ENCODE data around the gene LAIR2. TPM values are rescaled to one million over a fixed set of nuclear protein-coding genes. Genes with fewer than 3 reads are reported as not detected.

The LAIR2 gene
- total and polyA plus RNA-seq, 2 of the 13 experiments (the other 11 are each of a cell fraction or from before 2014, with no cell fraction given) = 1.3 to 1.9 TPM

GRCh38 chr19:54462655-54463530, 39.7 kb upstream of the LAIR2 start (continued):
- TF ChIP-seq CHCHD3 (CRISPR knock-in tag; IDR thresholded peaks at IDR 0.05) (0 out of 2 replicates have a peak, but pooled peaks have one; percentile 79), TOE1 (CRISPR knock-in tag; IDR thresholded peaks at IDR 0.05) (no peak), ATF1 (CRISPR knock-in tag; IDR thresholded peaks at IDR 0.05) (no peak), MAF1 (CRISPR knock-in tag; IDR thresholded peaks at IDR 0.05; ENCODE audit: borderline replicate concordance) (peak; percentile 63; the same call in 1 of the 2 replicates), GPBP1L1 (CRISPR knock-in tag; IDR thresholded peaks at IDR 0.05) (no peak), FOXO1 (CRISPR knock-in tag; IDR thresholded peaks at IDR 0.05) (no peak), CENPBD1 (CRISPR knock-in tag; IDR thresholded peaks at IDR 0.05; ENCODE audit: borderline replicate concordance, low read depth) (no peak), ZSCAN22 (CRISPR knock-in tag; IDR thresholded peaks at IDR 0.05) (no peak), ZNF619 (CRISPR knock-in tag; IDR thresholded peaks at IDR 0.05) (no peak), RBAK (CRISPR knock-in tag; IDR thresholded peaks at IDR 0.05) (no peak), SNAPC4 (CRISPR knock-in tag; IDR thresholded peaks at IDR 0.05) (no peak), ZBTB25 (CRISPR knock-in tag; IDR thresholded peaks at IDR 0.05) (no peak), ZZZ3 (CRISPR knock-in tag; IDR thresholded peaks at IDR 0.05; ENCODE audit: borderline replicate concordance) (no peak), CENPT (CRISPR knock-in tag; IDR thresholded peaks at IDR 0.05; ENCODE audit: low read depth) (no peak; the same call in 1 of the 2 replicates), ZNF496 (CRISPR knock-in tag; IDR thresholded peaks at IDR 0.05; ENCODE audit: insufficient replicate concordance) (no peak)
